ENCODE results near the gene HAO2. TPM values are rescaled to one million over a fixed set of nuclear protein-coding genes. Genes with fewer than 3 reads are reported as not detected.
"Not testable (repeated sequence)": the region's sequence is repeated elsewhere in the genome, so short reads cannot be mapped to it uniquely, and the experiment has no call there.

HAO2 gene
- total RNA-seq, 3 donors from 2014 or later (not counting 1 experiment from before 2014, with no cell fraction given) = not detected

DNA sequence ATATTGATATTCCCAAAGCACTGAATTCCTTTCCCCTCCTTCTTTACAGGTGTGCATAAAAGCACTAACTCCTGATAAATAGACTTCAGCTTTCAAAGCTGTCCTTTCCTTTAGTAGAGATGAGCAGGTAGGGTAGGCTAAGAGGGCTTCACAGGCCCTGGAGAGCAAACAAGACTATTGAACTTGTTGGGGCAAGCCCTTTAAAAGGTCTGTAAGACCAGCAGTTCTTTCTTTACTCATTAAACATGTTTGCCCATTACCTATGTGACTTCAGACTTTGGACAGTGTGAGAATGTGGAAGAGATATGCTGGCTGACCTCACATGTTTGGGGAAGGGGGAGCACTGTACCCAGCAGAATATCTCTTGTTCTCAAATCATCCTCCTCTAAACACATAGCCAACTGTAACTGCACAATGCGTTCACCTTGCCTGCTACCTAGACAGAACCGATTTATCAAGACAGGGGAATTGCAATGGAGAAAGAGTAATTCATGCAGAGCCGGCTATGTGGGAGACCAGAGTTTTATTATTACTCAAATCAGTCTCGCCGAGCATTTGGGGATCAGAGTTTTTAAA is 27.1 kb upstream of the HAO2 start:
- Mint-ChIP-seq H3K4me1 (no peaks in the 10 kb centered on the region), H3K27ac (no peak overlapping the region), H3K4me3 (no peak overlapping the region), H3K36me3 (no peaks in the 10 kb centered on the region), H3K9me3 (no peaks in the 10 kb centered on the region), H3K27me3 (ENCODE audit: low read depth in 2 of 2) (peaks cover 0 to 3% of the 10 kb centered on the region in 2 donors)
- no peak overlapping the region for H3K27ac ChIP-seq (ENCODE audit: low read length)
- TF ChIP-seq, protein P1, sequence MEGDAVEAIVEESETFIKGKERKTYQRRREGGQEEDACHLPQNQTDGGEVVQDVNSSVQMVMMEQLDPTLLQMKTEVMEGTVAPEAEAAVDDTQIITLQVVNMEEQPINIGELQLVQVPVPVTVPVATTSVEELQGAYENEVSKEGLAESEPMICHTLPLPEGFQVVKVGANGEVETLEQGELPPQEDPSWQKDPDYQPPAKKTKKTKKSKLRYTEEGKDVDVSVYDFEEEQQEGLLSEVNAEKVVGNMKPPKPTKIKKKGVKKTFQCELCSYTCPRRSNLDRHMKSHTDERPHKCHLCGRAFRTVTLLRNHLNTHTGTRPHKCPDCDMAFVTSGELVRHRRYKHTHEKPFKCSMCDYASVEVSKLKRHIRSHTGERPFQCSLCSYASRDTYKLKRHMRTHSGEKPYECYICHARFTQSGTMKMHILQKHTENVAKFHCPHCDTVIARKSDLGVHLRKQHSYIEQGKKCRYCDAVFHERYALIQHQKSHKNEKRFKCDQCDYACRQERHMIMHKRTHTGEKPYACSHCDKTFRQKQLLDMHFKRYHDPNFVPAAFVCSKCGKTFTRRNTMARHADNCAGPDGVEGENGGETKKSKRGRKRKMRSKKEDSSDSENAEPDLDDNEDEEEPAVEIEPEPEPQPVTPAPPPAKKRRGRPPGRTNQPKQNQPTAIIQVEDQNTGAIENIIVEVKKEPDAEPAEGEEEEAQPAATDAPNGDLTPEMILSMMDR (IDR thresholded peaks at IDR 0.05) = no peak
- no peaks in the 10 kb centered on the region for H3K4me1 ChIP-seq (ENCODE audit: control insufficient read depth, insufficient read depth, low read length)
- H3K9me3 ChIP-seq (ENCODE audit: control insufficient read depth, insufficient read depth, low read length) = no peaks in the 10 kb centered on the region
- H3K27me3 ChIP-seq (ENCODE audit: control insufficient read depth, insufficient read depth, low read length) = no peaks in the 10 kb centered on the region
- H3K36me3 ChIP-seq (ENCODE audit: control insufficient read depth, insufficient read depth, low read length) = no peaks in the 10 kb centered on the region
- ATAC-seq = no peak
- WGBS (ENCODE audit: insufficient coverage) = 84% methylated on average over 4 of the region's 5 CpGs
- no peak for DNase-seq
- intact Hi-C loops (cut with micrococcal nuclease) = no loop called here
- no peak overlapping the region for H3K4me3 ChIP-seq (ENCODE audit: low read length)

DNA sequence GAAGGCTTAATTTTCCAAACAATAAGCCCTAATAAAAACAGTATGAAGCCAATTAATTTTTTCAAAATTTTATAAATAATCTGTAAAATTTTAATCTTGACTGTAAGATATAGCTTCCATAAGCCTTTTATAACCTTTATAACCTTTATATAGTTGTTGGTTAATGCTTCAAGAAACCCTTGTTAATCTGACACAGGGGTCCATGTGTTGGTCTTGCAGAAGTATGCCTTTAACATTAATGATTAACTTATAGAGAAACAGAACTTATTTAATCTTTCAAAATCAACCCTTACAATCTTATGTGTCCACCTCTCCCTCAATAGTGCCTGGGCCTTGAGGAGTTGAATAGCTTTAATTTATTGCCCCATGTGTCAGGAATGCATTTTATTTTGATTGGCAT is 23.2 kb upstream of the HAO2 start:
- Mint-ChIP-seq H3K36me3 (no peaks in the 10 kb centered on the region), H3K9me3 (no peaks in the 10 kb centered on the region), H3K27ac (no peak overlapping the region), H3K27me3 (ENCODE audit: low read depth in 2 of 2) (no peaks in the 10 kb centered on the region), H3K4me1 (no peaks in the 10 kb centered on the region), H3K4me3 (no peak overlapping the region)
- intact Hi-C loops (cut with micrococcal nuclease) = no loop called here
- Histone ChIP-seq H3K9me3 (ENCODE audit: control insufficient read depth, insufficient read depth, low read length) (no peaks in the 10 kb centered on the region), H3K27ac (ENCODE audit: low read length) (no peak overlapping the region), H3K4me3 (ENCODE audit: low read length) (no peak overlapping the region), H3K27me3 (ENCODE audit: control insufficient read depth, insufficient read depth, low read length) (no peaks in the 10 kb centered on the region), H3K36me3 (ENCODE audit: control insufficient read depth, insufficient read depth, low read length) (no peaks in the 10 kb centered on the region), H3K4me1 (ENCODE audit: control insufficient read depth, insufficient read depth, low read length) (no peaks in the 10 kb centered on the region)
- TF ChIP-seq, protein P1 (IDR thresholded peaks at IDR 0.05) = no peak
- DNase-seq (no peak), ATAC-seq (no peak)

DNA sequence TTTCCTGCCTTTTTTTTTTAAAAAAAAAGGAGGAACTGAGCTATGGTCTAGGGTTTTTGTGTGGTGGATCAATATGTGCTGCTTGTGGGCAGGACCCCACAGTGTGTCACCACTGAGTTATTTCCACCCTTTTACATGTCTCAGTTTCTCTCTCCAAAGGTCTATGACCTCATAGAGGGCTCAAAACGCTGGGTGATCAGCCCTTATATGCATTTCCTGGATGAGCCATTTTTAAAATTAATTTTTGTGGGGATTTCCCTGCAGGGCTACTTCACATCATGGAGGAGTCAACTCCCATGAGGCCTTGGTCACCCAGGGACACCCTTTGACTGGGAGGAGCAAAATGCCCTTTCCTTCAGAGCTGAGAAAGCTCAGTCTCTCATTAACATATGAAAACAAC is 20.7 kb upstream of the HAO2 start:
- H3K9me3 ChIP-seq (ENCODE audit: control insufficient read depth, insufficient read depth, low read length) = no peaks in the 10 kb centered on the region
- no peaks in the 10 kb centered on the region for H3K4me1 ChIP-seq (ENCODE audit: control insufficient read depth, insufficient read depth, low read length)
- H3K9me3 Mint-ChIP-seq = no peaks in the 10 kb centered on the region
- no peak for ATAC-seq
- peaks cover 0 to 3% of the 10 kb centered on the region in 2 donors for H3K27me3 Mint-ChIP-seq (ENCODE audit: low read depth in 2 of 2)
- WGBS (ENCODE audit: insufficient coverage) = 63% methylated on average over 1 of the region's 1 CpG
- intact Hi-C loops (cut with micrococcal nuclease) = no loop called here
- no peaks in the 10 kb centered on the region for H3K36me3 Mint-ChIP-seq
- no peaks in the 10 kb centered on the region for H3K27me3 ChIP-seq (ENCODE audit: control insufficient read depth, insufficient read depth, low read length)
- no peak overlapping the region for H3K27ac ChIP-seq (ENCODE audit: low read length)
- H3K4me3 Mint-ChIP-seq = no peak overlapping the region
- H3K27ac Mint-ChIP-seq = no peak overlapping the region
- DNase-seq = no peak
- no peak overlapping the region for H3K4me3 ChIP-seq (ENCODE audit: low read length)
- TF ChIP-seq, protein P1 (IDR thresholded peaks at IDR 0.05) = no peak
- no peaks in the 10 kb centered on the region for H3K36me3 ChIP-seq (ENCODE audit: control insufficient read depth, insufficient read depth, low read length)
- no peaks in the 10 kb centered on the region for H3K4me1 Mint-ChIP-seq

DNA sequence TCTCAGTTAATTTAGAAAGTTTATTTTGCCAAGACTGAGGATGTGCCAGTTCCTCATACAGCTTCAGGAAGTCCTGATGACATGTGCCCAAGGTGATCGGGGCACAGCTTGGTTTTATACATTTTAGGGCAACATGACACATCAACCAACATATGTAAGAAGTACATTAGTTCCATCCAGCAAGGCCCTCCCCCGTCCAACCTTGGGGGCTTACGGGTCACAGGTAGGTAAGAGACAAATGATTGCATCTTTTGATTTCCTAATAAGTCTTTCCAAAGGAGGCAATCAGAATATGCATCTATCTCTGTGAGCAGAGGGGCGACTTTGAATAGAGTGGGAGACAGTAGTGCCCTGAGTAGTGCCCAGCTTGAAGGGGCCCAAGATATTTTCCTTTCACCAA is 19.6 kb upstream of the HAO2 start:
- Histone ChIP-seq H3K4me1 (ENCODE audit: control insufficient read depth, insufficient read depth, low read length) (no peaks in the 10 kb centered on the region), H3K9me3 (ENCODE audit: control insufficient read depth, insufficient read depth, low read length) (no peaks in the 10 kb centered on the region), H3K36me3 (ENCODE audit: control insufficient read depth, insufficient read depth, low read length) (no peaks in the 10 kb centered on the region), H3K4me3 (ENCODE audit: low read length) (no peak overlapping the region), H3K27me3 (ENCODE audit: control insufficient read depth, insufficient read depth, low read length) (no peaks in the 10 kb centered on the region), H3K27ac (ENCODE audit: low read length) (no peak overlapping the region)
- ATAC-seq (no peak), DNase-seq (no peak)
- H3K4me3 Mint-ChIP-seq = no peak overlapping the region
- H3K27ac Mint-ChIP-seq = no peak overlapping the region
- TF ChIP-seq, protein P1 (IDR thresholded peaks at IDR 0.05) = no peak
- WGBS (ENCODE audit: insufficient coverage) = 88% methylated on average over 3 of the region's 4 CpGs
- no peaks in the 10 kb centered on the region for H3K9me3 Mint-ChIP-seq
- no peaks in the 10 kb centered on the region for H3K4me1 Mint-ChIP-seq
- peaks cover 0 to 3% of the 10 kb centered on the region in 2 donors for H3K27me3 Mint-ChIP-seq (ENCODE audit: low read depth in 2 of 2)
- no peaks in the 10 kb centered on the region for H3K36me3 Mint-ChIP-seq
- intact Hi-C loops (cut with micrococcal nuclease) = no loop called here

DNA sequence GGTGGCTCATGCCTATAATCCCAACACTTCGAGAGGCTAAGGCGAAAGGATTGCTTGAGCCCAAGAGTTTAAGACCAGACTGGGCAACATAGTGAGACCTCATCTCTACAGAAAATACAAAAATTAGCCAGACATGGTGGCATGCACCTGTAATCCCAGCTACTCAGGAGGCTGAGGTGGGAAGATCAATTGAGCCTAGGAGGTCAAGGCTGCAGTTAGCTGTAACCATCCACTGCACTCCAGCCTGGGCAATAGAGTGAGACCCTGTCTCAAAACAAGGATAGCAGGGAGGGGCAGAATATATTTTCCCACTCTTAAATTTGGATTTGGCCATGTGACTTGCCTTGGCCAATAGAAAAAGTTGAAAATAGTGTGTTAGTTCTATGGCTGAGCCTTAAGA is 17.7 kb upstream of the HAO2 start:
- DNase-seq; H3K27me3 Mint-ChIP-seq (ENCODE audit: low read depth in 2 of 2); H3K9me3 Mint-ChIP-seq; H3K4me1 ChIP-seq (ENCODE audit: control insufficient read depth, insufficient read depth, low read length); H3K4me3 Mint-ChIP-seq; H3K27ac ChIP-seq (ENCODE audit: low read length); H3K9me3 ChIP-seq (ENCODE audit: control insufficient read depth, insufficient read depth, low read length); ATAC-seq; H3K27me3 ChIP-seq (ENCODE audit: control insufficient read depth, insufficient read depth, low read length); H3K4me3 ChIP-seq (ENCODE audit: low read length); H3K36me3 Mint-ChIP-seq; H3K36me3 ChIP-seq (ENCODE audit: control insufficient read depth, insufficient read depth, low read length); H3K27ac Mint-ChIP-seq; intact Hi-C loops (cut with micrococcal nuclease); H3K4me1 Mint-ChIP-seq: not testable (repeated sequence)
- WGBS (ENCODE audit: insufficient coverage) = 95% methylated on average over 2 of the region's 2 CpGs

All from natural killer cell (primary cell).